SK-MEL-5 (cell line): ENCODE data around the gene FGF12. TPM values are rescaled to one million over a fixed set of nuclear protein-coding genes. Genes with fewer than 3 reads are reported as not detected.

Source experiments
- DNase-seq: peaks from one replicate; pipeline ENCODE4 v3.0.0-alpha.2; 2016; ENCODE audit warnings: low read depth, low spot score
- in situ Hi-C: cut with HindIII; loops from 2 replicates; pipeline ENCODE4 v1.10.0; 2016; ENCODE audit warnings: low sequenced_read_pairs, high pct_unique_total_duplicates, low pct_unique_long_range_greater_than_20kb
- total RNA-seq: library from RNA; depleted of rRNA; stranded (reverse); fragments of >200 nt; shearing (Covaris generic); gene quantifications from 2 replicates; pipeline ENCODE4 v1.2.3, GENCODE V29; 2014

FGF12 gene
- total RNA-seq, 1 experiment from 2014 or later: 32.5 TPM

DNA sequence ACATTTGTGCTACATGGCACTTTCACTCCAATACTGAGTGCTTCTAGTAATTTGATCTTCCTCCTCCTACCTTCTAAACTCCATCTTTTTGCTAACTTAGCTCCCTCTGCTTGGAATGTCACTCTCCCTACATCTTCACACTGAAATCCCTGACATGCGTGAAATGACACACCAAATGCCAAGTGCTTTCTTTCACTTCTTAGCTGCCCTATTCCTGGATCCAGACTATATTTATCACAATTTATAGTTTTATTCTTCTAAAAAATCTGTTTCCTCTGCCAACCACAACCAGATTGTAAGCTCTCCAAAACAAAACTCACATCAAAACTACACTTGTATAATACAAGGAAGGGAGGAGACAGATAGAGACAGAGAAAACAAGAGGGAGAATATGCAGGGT, 387.3 kb downstream of the FGF12 start:
- DNase-seq: no peak
- in situ Hi-C loops: no loop called here

DNA sequence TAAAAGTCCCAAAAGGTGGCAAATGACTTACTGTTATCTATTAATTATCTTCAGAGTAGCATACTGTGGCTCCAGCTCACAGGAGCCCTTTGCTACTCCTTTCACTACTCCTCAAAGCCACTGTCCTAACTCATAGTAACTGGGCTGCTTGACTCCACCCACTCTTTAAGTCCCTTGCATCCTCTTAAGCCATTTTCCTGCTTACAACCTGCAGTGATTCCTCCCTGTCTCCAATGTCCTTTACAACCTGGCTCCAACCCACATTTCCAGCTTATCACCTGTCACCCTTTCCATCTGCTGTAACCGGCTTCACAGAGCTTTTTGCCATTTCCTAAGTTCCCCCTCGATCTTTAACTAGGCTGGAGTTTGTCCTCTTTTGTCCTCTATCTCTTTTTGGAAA, 388.1 kb downstream of the FGF12 start:
- in situ Hi-C loops: no loop called here
- no peak for DNase-seq

DNA sequence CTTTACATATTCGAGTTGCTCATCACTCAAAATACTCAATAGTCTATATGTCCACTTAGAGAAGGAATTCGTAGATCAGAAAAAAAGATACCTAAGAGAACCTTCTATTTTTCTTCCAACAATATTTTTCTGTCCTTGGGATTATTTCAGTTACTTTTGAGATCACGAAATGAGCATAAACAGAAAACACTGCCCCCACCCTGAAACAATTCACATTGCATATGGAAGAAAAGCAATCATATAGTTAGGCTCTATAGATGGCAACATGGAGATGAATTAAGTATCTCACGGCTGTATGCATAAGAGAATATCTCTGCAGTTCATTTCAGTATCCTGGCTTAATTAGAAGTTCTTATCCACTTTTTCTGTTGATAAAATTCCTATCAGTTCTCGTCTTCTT, 391.1 kb downstream of the FGF12 start:
- peak; percentile 17 for DNase-seq

DNA sequence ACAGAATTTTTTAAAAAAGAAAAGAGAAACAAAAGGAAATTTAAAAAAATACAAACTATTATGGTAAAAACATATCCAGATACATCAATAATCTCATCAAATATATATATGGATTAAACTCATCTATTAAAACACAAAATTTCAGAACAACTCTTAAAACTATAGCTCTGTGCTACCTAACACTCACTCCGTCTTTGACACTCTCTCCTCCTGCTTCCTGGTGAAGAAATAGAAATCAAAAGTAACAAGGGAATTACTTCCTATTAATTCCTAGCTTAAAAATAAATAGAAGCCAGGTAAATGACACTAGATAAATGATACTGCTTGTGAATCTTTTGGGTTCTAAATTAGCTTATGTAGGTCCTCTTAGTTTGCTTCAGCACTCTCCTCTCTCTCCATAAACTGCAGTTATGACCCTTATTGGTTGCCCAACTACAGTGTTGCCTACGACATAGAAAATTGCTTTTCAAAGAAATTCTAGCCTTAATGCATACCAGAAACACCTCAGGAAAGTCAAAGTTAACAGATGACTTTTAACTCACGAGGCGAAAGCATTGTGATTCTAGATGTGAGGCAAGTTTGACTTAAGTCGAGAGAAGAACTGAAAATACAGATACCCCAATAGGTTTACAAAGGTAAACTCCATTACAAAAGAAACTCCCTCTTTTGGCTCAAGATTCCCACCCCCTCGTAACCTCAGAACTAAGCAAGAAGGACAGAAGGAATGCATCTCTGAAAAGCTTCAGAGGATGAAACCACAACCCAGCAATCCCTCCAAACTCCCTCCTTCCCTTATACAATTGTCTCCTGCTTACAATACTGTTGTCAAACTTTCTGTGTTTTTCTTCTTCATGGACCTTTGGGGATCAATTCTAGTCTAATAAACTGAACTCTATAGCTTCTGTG, 394.7 kb downstream of the FGF12 start:
- DNase-seq: no peak
- in situ Hi-C loops: no loop called here

More for the DNA sequence above, 391.1 kb downstream of the FGF12 start:
- in situ Hi-C loops: no loop called here

DNA sequence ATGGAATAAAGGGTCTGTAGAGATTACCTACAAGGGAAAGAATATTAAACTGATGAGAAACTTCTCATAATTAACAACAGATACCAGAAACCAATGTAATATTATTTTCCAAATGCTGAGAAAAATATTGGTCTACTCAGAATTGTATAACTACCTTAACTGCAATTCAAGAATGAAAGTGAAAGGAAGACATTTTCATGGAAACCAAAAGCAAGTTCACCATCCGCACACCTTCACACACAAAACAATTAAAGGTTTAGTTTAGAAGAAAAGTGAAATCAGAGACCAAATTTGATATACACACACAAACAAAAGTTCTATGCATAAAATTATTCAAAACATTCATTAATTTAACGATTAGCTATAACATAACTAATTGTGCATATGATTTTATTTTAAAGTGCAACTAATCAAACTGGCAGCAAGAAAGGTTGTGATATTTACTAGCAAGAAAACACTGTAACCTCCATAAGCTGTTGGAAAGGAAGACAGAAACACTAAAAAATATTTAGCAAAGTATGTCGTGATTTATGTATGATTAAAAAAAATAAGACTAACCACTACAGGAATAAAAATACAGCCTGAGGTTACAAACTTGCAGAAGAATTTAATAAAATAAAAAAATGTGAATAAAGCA, 395.5 kb downstream of the FGF12 start:
- no peak for DNase-seq
- in situ Hi-C loops: no loop called here

DNA sequence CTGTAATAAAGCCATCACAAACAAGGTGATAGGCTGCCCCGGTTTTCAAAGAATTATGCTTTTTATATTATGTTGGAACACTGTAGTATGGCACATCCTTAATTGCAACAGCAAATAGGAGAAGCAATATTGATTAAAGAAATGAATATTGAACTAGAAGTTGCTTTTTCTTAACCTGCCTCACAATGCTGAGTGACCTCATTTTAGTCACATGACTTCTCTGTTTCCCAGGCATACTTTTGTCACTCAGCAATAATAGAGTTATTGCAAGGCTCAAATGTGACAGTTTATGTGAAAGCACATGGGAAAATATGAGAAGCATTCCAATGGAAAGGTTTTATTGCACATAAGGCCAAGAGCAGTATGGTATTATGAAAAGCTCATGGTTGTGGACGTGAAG, 400.7 kb downstream of the FGF12 start:
- DNase-seq: no peak
- in situ Hi-C loops: no loop called here

DNA sequence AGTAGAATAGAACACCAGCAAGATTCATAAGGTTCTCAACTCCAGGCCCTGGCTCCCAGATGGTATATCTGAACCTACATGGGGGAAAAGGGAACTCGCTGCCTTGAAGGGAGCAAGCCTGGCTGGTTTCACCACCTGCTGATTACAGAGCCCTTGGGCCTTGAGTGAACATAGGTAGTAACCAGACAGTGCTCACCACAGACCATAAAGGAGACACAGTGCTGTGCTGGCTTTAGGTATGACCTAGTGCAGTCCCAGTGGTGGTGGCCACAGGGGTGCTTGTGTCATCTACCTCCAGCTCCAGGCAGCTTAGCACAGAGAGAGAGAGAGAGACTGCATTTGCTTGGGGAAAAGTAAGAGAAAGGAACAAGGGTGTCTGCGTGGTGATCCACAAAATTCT, 409.8 kb downstream of the FGF12 start:
- in situ Hi-C loops: no loop called here

DNA sequence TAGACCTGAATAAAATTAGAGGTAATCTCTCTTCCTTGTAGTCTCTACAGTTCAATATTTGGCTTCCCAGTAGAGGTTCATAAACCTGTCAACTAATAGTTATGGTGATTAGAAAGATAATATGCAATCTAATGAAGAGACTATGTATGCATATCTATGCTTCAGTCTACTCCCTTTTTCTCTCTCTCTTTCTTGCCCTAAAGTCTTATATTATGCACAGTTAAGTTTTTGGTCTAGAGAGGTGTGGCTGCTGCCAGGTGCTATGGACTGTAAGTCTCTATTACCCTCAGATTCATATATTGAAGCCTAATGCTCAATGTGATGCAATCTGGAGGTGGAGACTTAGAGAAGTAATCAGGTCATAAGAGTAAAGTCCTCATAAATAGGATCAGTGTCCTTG, 413.7 kb downstream of the FGF12 start:
- in situ Hi-C loops: no loop called here
- no peak for DNase-seq

More for the DNA sequence above, 409.8 kb downstream of the FGF12 start:
- DNase-seq: no peak

DNA sequence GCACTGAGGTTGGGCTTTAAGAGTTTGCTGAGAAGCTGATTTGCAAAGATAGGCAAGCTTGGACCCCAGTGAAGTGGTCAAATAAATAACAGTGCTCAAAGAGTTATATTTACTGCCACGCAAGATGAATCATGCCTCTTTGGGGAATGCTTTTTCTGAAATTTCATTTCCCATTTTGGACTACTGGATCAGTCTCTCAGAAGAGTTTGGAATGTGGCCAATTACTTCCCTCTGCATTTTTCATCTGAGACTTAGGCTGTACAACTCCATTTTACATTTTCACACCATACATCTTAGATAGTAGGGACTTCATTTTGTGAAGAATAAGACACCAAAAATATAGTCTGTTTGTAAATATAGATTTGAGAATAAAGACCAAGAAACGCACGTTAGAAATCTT, 419.7 kb downstream of the FGF12 start:
- no peak for DNase-seq
- in situ Hi-C loops: no loop called here

DNA sequence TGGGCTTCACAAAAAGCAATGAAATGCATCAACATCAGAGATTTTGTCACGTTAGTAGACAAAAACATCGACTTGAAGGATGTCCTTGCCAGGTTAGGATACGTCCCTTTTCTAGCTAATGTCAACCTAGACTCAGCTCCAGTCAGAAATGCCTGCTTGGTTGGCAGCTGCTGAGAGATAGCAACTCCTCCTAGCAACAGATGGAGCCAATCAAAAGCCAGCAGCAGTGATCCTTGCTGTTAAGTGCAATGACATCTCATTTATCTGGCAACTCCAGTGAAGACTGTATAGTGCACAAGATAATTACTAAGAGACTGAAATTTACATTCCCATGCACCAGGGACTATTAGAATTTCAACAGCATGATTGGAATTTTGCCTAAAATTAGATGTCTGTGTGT, 424.1 kb downstream of the FGF12 start:
- in situ Hi-C loops: no loop called here
- peak; percentile 52 for DNase-seq

DNA sequence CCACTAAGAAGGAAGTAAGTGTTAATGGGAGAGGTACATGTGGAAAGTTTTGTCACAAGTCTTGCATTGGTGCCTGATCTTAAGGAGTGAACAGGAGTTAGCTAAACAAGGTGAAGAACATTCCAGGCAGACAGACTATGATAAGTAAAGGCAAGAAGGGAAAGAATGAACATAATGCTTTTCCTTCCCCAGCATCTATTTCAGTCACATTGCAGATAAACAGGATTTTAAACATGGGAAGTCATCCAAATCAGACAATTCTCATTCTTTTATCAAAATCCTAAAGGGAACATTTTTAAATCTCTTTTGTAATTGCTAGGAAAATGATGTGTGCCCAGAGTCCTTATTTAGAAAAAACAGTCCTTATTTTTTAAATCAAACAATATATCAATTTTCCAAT, 424.6 kb downstream of the FGF12 start:
- no peak for DNase-seq
- in situ Hi-C loops: no loop called here

DNA sequence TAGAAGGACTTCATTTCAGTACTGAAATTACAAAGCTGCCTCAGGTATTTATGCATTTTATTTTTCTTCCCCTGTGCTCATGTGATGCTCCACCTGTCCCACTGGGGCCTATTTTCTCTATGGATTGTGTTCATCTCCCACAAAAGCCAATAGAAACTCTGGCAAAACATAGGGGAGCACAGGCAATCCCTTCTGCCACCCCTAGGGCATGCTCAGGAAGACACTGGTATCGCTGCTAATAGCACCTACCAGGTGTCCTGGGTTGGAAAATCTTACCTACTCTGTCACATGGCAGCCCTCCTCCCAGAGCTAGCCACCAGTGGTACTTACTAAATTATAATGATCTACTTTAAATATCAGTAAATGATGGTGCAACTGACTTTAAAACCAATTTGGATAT, 427.4 kb downstream of the FGF12 start:
- DNase-seq: no peak
- in situ Hi-C loops: no loop called here

DNA sequence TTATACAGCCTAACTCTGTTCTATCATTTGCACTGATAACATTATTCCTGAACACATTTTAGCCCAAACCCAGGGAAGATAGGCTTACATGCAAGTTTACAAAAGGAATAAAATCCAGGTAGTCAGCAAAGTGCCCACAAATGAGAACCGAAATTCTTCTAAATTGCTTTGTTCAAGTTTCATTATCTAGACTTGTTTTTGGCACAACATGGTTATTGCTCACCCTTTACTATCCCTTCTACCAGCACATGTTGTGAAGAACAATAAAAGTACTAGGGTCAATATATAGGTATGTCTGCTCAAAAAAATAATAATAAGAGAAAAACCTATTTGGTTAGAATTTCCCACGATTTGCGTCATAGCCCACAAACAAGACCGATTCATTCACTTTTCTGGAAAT, 430.5 kb downstream of the FGF12 start:
- in situ Hi-C loops: no loop called here
- no peak for DNase-seq

DNA sequence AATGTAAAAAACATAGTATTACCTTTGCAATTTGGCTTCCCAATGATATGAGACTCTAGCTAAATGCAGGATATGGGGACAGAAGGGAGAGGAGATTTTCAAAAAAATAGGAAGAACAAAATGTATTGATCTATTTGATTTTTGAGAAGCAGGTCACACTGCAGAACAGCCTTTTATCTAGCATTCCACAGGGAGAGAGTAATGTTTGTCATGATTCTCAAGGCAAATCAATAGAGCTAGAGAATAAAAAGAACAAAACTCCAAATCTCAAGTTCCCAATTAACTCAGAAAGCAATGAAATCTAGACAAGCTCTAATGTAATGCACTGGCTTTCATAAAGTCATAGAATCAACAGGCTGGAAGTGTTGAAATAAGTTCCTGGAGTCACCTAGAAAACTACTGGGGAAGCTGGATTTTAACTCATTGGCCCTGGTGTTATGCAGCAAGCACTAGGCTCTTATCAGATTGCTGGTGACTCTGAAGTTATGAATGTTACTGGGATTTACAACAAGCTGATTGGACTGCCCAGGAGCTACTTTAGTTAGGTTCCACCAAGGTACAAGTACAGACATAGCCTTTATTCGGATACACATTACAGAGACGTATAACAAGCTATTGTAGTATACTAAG, 442.8 kb downstream of the FGF12 start:
- no peak for DNase-seq
- in situ Hi-C loops: no loop called here

DNA sequence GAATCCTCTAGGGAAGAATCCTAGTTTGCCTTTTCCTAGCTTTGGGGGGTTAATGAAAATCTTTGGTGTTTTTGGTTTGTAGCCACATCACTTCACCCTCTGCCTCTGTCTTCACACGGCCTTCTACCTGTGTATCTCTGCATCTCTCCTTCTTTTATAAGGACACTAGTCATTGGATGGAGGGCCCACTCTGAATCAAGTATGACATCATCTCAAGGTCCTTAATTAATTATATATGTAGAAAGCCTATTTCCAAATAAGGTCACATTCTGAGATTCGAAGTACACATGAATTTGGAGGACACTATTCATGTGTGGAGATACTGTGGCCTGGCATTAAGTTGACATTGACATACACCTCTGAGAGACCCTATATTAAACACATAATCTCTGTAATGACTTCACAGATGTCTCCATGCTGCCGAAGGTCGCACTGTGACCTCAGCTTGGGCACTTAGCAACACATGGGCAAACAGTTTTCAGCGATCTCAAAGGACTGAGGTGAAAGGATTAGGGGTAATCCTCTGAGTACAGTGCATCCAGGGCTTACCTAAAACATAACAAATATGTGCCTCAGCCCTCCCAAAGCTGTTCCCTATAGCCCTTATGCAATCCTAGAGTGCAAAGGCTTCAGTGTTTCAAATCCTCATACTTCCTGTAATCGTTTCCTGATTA, 446.0 kb downstream of the FGF12 start:
- in situ Hi-C loops: no loop called here
- no peak for DNase-seq

DNA sequence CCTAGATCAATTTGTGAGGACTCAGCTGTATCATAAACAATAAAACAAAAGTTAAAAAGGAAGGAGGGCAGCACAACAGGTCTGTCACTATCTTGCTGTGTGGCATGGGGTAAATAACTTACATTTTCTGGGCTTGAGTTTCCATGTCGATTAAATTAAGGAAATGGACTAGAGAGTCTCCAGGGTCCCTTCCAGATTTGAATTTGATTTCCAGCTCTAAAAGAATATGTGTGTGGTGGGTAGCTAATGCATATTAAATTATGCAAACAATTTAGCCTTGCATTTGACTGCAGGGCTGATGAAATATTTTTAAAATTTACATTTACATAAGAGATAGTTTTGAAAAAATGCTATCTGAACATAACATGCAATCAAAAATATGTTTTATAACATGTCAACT, 447.7 kb downstream of the FGF12 start:
- DNase-seq: no peak
- in situ Hi-C loops: no loop called here

DNA sequence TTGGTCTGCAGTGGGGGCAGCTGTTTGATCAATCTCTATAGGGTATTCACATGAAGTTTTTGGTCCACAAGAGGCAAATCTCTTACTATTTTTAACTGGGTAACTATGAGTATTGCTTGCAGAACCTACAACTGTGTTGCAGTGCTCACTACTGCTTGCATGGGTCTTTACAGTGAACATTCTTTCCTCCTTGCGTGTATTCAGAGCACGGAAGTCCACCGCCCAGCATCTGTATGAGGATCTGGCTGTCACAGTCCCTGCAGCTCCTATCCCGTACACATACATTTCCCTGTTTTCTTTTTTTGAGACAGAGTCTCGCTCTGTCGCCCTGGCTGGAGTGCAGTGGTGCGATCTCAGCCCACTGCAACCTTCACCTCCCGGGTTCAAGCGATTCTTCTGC, 449.9 kb downstream of the FGF12 start:
- in situ Hi-C loops: no loop called here
- DNase-seq: no peak

DNA sequence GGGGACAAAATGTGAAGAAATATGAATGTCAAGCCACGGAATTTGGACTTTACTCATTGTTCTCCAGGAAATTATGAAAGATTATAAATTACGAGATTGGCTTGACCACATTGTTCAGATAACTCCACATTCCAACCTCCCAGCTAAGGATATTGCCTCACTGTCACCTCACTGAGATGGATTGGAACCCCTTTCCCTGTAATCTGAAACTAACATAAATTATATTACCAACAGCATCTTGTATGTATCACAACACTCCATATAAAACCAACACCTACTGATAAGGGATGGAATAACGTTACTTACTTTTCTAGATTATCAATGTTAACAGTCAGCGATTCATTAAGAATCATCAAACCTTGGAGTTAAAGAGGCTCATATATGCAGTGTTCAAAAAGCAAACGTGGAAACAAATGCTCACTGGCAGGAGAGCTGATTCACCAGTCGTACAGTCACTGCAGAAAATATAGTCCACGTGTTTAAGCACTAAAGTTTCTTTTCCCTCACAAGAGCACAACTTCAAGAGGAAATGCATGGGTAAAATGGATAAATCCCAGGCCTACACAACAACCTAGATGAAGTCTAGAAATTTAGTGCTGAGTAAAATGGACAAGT, 451.5 kb downstream of the FGF12 start:
- DNase-seq: no peak
- in situ Hi-C loops: no loop called here
